ENCODE results near the gene TMEM150B. TPM values are rescaled to one million over a fixed set of nuclear protein-coding genes. Genes with fewer than 3 reads are reported as not detected.

The TMEM150B gene
- total and polyA plus RNA-seq, 10 donors, result 1.7 to 34.1 (median 7.8) TPM

DNA sequence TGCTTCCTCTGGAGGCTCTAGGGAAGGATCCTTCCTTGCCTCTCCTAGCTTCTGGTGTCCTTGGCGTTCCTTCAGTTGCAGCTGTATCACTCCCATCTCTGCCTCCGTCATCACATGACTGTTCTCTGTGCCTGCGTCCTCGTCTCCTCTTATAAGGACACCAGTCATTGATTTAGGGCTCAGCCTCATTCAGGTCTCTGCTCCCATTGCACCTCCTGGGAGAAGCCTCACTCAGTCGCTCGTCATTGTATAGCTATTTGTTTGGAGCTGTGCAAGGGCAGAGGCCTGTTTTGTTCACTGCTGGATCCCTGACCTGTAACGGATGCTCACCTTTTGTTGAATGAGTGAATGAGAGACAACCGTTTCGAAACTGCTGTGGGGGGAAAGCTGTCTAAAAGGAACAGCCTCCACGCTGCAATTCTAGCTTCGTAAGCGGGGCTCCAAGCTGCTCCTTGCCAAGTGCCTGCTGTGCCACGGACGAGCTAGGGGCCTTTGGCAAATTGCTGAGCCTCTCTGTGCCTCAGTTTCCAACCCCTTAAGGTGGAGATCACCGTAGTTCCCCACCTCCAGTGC, 24.2 kb downstream of the TMEM150B start:
- intact Hi-C loops (cut with DNase I; ENCODE audit: low total_unique reads), result no loop called here
- TF ChIP-seq, protein P1, sequence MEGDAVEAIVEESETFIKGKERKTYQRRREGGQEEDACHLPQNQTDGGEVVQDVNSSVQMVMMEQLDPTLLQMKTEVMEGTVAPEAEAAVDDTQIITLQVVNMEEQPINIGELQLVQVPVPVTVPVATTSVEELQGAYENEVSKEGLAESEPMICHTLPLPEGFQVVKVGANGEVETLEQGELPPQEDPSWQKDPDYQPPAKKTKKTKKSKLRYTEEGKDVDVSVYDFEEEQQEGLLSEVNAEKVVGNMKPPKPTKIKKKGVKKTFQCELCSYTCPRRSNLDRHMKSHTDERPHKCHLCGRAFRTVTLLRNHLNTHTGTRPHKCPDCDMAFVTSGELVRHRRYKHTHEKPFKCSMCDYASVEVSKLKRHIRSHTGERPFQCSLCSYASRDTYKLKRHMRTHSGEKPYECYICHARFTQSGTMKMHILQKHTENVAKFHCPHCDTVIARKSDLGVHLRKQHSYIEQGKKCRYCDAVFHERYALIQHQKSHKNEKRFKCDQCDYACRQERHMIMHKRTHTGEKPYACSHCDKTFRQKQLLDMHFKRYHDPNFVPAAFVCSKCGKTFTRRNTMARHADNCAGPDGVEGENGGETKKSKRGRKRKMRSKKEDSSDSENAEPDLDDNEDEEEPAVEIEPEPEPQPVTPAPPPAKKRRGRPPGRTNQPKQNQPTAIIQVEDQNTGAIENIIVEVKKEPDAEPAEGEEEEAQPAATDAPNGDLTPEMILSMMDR (IDR thresholded peaks at IDR 0.05 in 8 of 11, conservative IDR thresholded peaks at IDR 0.05 in 3 of 11), result no peak
- TF ChIP-seq POLR2AphosphoS5 (IDR thresholded peaks at IDR 0.05) (no peak), POLR2A (IDR thresholded peaks at IDR 0.05) (no peak)
- DNase-seq, result no peak
- Histone ChIP-seq H3K27ac (no peak overlapping the region), H3K36me3 (no peaks in the 10 kb centered on the region), H3K9me3 (no peaks in the 10 kb centered on the region), H3K27me3 (replicated peaks in 1 of 7) (peaks cover 0 to 10% (median 0%) of the 10 kb centered on the region in 7 donors), H3K4me1 (peaks cover 0 to 18% (median 12%) of the 10 kb centered on the region in 6 donors), H3K4me3 (peak overlapping the region in 3 of 8 donors; percentile 39 to 69 (median 40))
- whole genome bisulfite sequencing, 5 donors, result 77 to 83% (median 81%) methylated on average over 15 of the region's 15 CpGs

DNA sequence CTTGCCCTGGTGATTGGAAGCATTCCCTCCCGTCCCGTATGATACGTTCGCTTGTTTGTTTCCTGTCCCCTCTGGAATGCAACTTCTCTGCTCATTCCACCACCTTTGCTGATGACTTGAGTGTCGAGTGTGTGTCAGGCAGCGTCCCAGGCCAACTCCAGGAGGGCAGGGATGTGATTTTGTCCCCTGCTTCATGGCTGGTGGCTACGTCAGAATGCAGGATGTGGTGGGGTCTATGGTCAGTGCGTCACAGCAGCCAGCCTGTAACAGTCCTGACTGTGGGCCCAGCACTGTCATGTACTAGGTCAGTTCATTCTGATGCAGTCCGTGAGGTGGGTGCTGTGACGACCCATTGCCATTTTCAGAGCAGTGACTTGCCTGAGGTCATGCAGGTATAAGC, 25.1 kb downstream of the TMEM150B start:
- Histone ChIP-seq H3K4me1 (peaks cover 0 to 18% (median 12%) of the 10 kb centered on the region in 6 donors), H3K27me3 (replicated peaks in 1 of 7) (peaks cover 0 to 10% (median 0%) of the 10 kb centered on the region in 7 donors), H3K4me3 (no peak overlapping the region), H3K9me3 (no peaks in the 10 kb centered on the region), H3K27ac (no peak overlapping the region), H3K36me3 (no peaks in the 10 kb centered on the region)
- intact Hi-C loops (cut with DNase I; ENCODE audit: low total_unique reads), result loop anchor here (10.0 kb wide), 1 partner anchor 115 kb away; no protein-coding TSS in a partner anchor
- DNase-seq, result no peak
- WGBS, 5 donors, result 86 to 94% (median 88%) methylated on average over 8 to 10 of the region's 10 CpGs
- TF ChIP-seq POLR2A (IDR thresholded peaks at IDR 0.05), result no peak
- TF ChIP-seq, protein P1 (IDR thresholded peaks at IDR 0.05 in 8 of 11, conservative IDR thresholded peaks at IDR 0.05 in 3 of 11), result no peak
- TF ChIP-seq POLR2AphosphoS5 (IDR thresholded peaks at IDR 0.05), result no peak

DNA sequence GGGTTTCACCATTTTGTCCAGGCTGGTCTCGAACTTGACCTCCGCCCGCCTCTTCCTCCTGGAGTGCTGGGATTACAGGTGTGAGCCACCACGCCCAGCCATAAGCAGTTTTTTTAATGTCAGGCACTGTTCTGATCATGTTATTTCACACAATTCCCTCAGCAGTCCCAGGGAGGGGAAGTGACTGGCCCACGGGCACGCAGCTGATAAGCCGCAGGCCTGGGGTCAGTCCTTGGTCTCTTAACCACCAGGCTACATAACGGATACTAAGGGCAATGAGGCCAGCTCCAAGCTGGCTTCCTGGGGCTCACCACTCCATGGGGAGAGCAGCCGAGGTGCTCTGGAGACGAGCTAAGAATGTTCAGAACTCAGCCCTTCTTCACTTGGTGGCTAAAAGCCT, 27.9 kb downstream of the TMEM150B start:
- Histone ChIP-seq H3K9me3 (no peaks in the 10 kb centered on the region), H3K27me3 (replicated peaks in 1 of 7) (peaks cover 0 to 10% (median 0%) of the 10 kb centered on the region in 7 donors), H3K36me3 (no peaks in the 10 kb centered on the region), H3K4me1 (peaks cover 0 to 12% (median 10%) of the 10 kb centered on the region in 6 donors), H3K27ac (no peak overlapping the region), H3K4me3 (no peak overlapping the region)
- 72 to 89% (median 79%) methylated on average over 10 of the region's 10 CpGs for WGBS, 5 donors
- intact Hi-C loops (cut with DNase I; ENCODE audit: low total_unique reads), result loop anchor here (10.0 kb wide), 1 partner anchor 118 kb away; no protein-coding TSS in a partner anchor
- TF ChIP-seq POLR2A (IDR thresholded peaks at IDR 0.05), result no peak
- TF ChIP-seq, protein P1 (IDR thresholded peaks at IDR 0.05 in 8 of 11, conservative IDR thresholded peaks at IDR 0.05 in 3 of 11), result no peak
- TF ChIP-seq POLR2AphosphoS5 (IDR thresholded peaks at IDR 0.05), result no peak
- DNase-seq, result no peak

DNA sequence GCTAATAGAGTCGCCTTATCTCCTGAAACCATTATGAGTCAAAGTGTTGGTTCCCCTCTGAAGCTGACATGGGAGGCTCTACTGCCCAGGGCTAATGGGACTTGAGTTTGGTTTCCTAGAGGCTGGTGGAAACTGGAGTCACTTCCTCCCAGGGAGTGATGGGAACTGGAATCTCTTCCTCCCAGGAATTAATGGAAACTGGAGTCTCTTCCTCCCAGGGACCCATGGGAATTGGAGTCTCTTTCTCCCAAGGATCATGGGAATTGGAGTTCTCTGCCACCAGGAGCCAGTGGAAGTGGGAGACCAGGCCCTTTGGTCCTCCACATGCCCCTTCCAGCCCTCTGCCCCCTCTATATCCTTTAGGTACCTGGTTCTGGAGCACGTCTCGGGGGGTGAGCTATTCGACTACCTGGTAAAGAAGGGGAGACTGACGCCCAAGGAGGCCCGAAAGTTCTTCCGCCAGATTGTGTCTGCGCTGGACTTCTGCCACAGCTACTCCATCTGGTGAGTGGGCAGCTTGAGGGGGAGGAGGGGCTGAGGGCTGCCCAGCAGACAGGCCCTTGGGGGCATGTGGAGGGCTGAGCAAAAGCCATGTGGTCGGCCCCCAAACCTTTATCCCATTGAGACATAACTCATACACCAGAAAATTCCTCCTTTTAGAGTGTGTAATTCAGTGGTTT, 35.9 kb downstream of the TMEM150B start:
- peaks cover 0 to 6% (median 1%) of the 10 kb centered on the region in 7 donors for H3K27me3 ChIP-seq (replicated peaks in 1 of 7)
- H3K4me3 ChIP-seq, result no peak overlapping the region
- 93 to 96% (median 94%) methylated on average over 9 of the region's 9 CpGs for WGBS, 5 donors
- DNase-seq, result no peak
- H3K9me3 ChIP-seq, result no peaks in the 10 kb centered on the region
- no peak overlapping the region for H3K27ac ChIP-seq
- TF ChIP-seq POLR2A (IDR thresholded peaks at IDR 0.05) (no peak), POLR2AphosphoS5 (IDR thresholded peaks at IDR 0.05) (no peak)
- TF ChIP-seq, protein P1 (IDR thresholded peaks at IDR 0.05 in 8 of 11, conservative IDR thresholded peaks at IDR 0.05 in 3 of 11), result no peak
- H3K36me3 ChIP-seq, result no peaks in the 10 kb centered on the region
- intact Hi-C loops (cut with DNase I; ENCODE audit: low total_unique reads), result no loop called here
- peaks cover 0 to 9% (median 3%) of the 10 kb centered on the region in 6 donors for H3K4me1 ChIP-seq
